Activated gamma-delta T cell treated with anti-CD3 and anti-CD28 coated beads, Interleukin-2, amount 50 U/mL, for 16 hours (primary cell): ENCODE results near the gene NTM.

Source experiments
- DNase-seq: peaks from one replicate; pipeline ENCODE4 v3.0.0-alpha.2; 2020; ENCODE audit warnings: low read depth

Gene NTM

GRCh38 chr11:131923309-131923708 lies 552.9 kb downstream of the NTM start:
- no peak for DNase-seq

GRCh38 chr11:131924001-131924400 lies 553.6 kb downstream of the NTM start:
- DNase-seq, result no peak

GRCh38 chr11:131924457-131925201 lies 554.2 kb downstream of the NTM start:
- DNase-seq, result no peak

GRCh38 chr11:131925829-131926228 lies 555.4 kb downstream of the NTM start:
- no peak for DNase-seq

GRCh38 chr11:131928992-131929391 lies 558.6 kb downstream of the NTM start:
- DNase-seq, result no peak

- DNase-seq, result no peak
These were observed 562.3 kb downstream of the NTM start for GRCh38 chr11:131932584-131933325.

- DNase-seq, result no peak
These were observed 563.6 kb downstream of the NTM start for GRCh38 chr11:131934006-131934405.

- no peak for DNase-seq
These were observed 567.9 kb downstream of the NTM start for GRCh38 chr11:131938351-131938751.

GRCh38 chr11:131940126-131940525 lies 569.7 kb downstream of the NTM start:
- DNase-seq, result no peak

GRCh38 chr11:131942878-131943277 lies 572.5 kb downstream of the NTM start:
- DNase-seq, result no peak

- DNase-seq, result no peak
These were observed 572.9 kb downstream of the NTM start for GRCh38 chr11:131943295-131943694.

GRCh38 chr11:131944736-131945135 lies 574.3 kb downstream of the NTM start:
- no peak for DNase-seq

- DNase-seq, result no peak
These were observed 575.3 kb downstream of the NTM start for GRCh38 chr11:131945706-131946105.

GRCh38 chr11:131947511-131947910 lies 577.1 kb downstream of the NTM start:
- DNase-seq, result no peak

- DNase-seq, result no peak
These were observed 580.7 kb downstream of the NTM start for GRCh38 chr11:131951121-131951520.

- no peak for DNase-seq
These were observed 583.7 kb downstream of the NTM start for GRCh38 chr11:131954146-131954545.

GRCh38 chr11:131955904-131956303 lies 585.5 kb downstream of the NTM start:
- DNase-seq, result no peak

- DNase-seq, result no peak
These were observed 586.8 kb downstream of the NTM start for GRCh38 chr11:131957201-131957600.

GRCh38 chr11:131957875-131958274 lies 587.5 kb downstream of the NTM start:
- no peak for DNase-seq

GRCh38 chr11:131962818-131963217 lies 592.4 kb downstream of the NTM start:
- DNase-seq, result no peak

- no peak for DNase-seq
These were observed 594.5 kb downstream of the NTM start for GRCh38 chr11:131964698-131965483.

- DNase-seq, result no peak
These were observed 595.1 kb downstream of the NTM start for GRCh38 chr11:131965504-131965903.

- DNase-seq, result no peak
These were observed 596.3 kb downstream of the NTM start for GRCh38 chr11:131966667-131967066.
